D721Med (cell line): ENCODE measurements around the gene SPRED2.

Experiments
- DNase-seq: peaks from one replicate; pipeline ENCODE4 v3.0.0; 2011; ENCODE audit warnings: low spot score; ENCODE audit not compliant: insufficient read length
- FAIRE-seq: peaks from 2 replicates; lab custom pipeline; 2011; peaks lifted over from hg19 to GRCh38; lab: Jason Lieb, UNC
- CTCF ChIP-seq: IDR thresholded peaks from 2 replicates; pipeline ENCODE4 v1.5.1; 2012; ENCODE audit warnings: mild to moderate bottlenecking, control low read depth; ENCODE audit not compliant: insufficient read depth; ENCODE audit errors: missing control alignments

SPRED2 gene

GRCh38 chr2:65456886-65457285 lies 24.5 kb upstream of the SPRED2 start:
- no peak for TF ChIP-seq CTCF
- FAIRE-seq (no peak), DNase-seq (no peak)

- no peak for TF ChIP-seq CTCF
- FAIRE-seq (no peak), DNase-seq (no peak)
These were observed 23.7 kb upstream of the SPRED2 start for GRCh38 chr2:65456064-65456463.

GRCh38 chr2:65453916-65454315 lies 21.5 kb upstream of the SPRED2 start:
- FAIRE-seq (no peak), DNase-seq (no peak)
- no peak for TF ChIP-seq CTCF

DNA sequence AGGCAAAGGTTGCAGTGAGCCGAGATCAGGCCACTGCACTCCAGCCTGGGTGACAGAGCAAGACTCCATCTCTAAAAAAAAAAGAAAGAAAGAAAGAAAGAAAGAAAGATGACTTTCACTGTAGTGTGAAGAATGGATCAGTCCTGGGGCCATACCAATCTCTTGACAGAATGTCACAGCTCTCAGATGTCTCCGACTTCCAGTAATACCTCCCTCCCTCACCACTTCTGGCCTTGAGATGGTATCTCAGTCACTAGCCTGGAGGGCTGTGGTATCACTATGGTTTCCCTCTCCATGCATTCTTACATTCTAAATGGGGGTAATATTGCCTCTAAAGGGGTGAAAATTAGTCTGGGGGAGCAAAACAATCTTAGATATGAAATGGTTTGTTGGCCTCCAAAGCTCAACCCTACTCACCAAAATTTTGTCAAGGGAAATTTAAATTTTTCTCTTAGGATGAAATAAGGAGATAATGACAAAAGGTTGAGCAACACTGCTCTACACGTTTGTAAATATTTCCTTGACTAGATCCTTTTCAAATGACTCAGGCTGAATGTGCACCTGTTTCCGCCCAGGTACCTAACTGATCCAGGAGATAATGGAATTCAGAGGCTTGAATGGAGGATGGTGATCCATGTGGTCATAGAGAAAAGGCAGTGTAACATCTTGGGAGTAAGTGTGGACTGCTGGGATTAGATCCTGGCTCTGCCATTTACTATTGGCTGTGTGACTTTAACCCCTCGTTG lies 19.9 kb upstream of the SPRED2 start:
- DNase-seq (no peak), FAIRE-seq (no peak)
- no peak for TF ChIP-seq CTCF

- DNase-seq (no peak), FAIRE-seq (no peak)
- TF ChIP-seq CTCF = no peak
These were observed 18.4 kb upstream of the SPRED2 start for GRCh38 chr2:65450810-65451209.

DNA sequence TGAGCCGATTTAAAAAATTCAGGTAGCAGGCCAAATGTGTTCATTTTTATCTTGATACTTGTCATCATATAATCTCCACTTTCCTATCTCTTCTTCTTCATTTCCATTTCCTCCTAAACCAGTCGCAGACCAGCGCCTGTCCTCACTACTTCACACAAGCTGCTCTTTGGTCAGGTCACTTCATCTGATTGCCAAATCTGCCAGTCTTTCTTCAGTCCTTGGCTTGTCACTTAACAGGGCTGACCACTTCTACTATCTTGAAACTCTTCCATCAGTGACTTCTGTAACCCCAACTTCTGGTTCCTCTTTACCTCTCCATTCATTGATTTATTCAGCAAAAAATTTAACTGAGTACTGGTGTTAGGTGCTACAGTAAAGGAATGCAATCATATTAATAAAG lies 18.0 kb upstream of the SPRED2 start:
- no peak for DNase-seq
- FAIRE-seq = no peak

More for the DNA sequence above, 18.0 kb upstream of the SPRED2 start:
- no peak for TF ChIP-seq CTCF
